ENCODE measurements around the gene YEATS2. TPM values are rescaled to one million over a fixed set of nuclear protein-coding genes. Genes with fewer than 3 reads are reported as not detected.

YEATS2 gene
- total RNA-seq, 1 experiment from 2014 or later: 34.5 TPM

GRCh38 chr3:183837894-183838293, 140.3 kb downstream of the YEATS2 start:
- Mint-ChIP-seq H3K27me3 (ENCODE audit: insufficient read depth, unreplicated experiment) (no peaks in the 10 kb centered on the region), H3K4me1 (ENCODE audit: low read depth, unreplicated experiment) (no peaks in the 10 kb centered on the region), H3K9me3 (ENCODE audit: unreplicated experiment) (no peaks in the 10 kb centered on the region), H3K36me3 (ENCODE audit: insufficient read depth, unreplicated experiment) (peaks cover 44% of the 10 kb centered on the region), H3K27ac (ENCODE audit: unreplicated experiment) (no peak overlapping the region), H3K4me3 (ENCODE audit: unreplicated experiment) (no peak overlapping the region)
- no peaks in the 10 kb centered on the region for H3K9me3 ChIP-seq
- no peak for DNase-seq
- ChIA-PET CTCF (no interaction called here), POLR2A (no interaction called here)
- no peaks in the 10 kb centered on the region for H3K4me1 ChIP-seq
- BruUV-seq (replicated peaks): no TSS peak
- no peak for TF ChIP-seq CTCF (IDR thresholded peaks at IDR 0.05; ENCODE audit: insufficient read depth in 1 of 2, low read depth in 1 of 2, low read length in 1 of 2, severe bottlenecking in 1 of 2, unreplicated experiment in 1 of 2)
- intact Hi-C loops (cut with micrococcal nuclease; ENCODE audit: unreplicated experiment): no loop called here
- no peak overlapping the region for H3K4me3 ChIP-seq (ENCODE audit: low read depth, low read length)
- H3K36me3 ChIP-seq (ENCODE audit: control insufficient read depth, insufficient read depth, low read length): no peaks in the 10 kb centered on the region; the same call in 1 of the 2 replicates
- no peaks in the 10 kb centered on the region for H3K27me3 ChIP-seq (replicated peaks; ENCODE audit: control insufficient read depth, insufficient read depth, low read length)

- H3K36me3 Mint-ChIP-seq (ENCODE audit: insufficient read depth, unreplicated experiment): peaks cover 44% of the 10 kb centered on the region
These were observed 142.2 kb downstream of the YEATS2 start for GRCh38 chr3:183839751-183840150.

GRCh38 chr3:183844606-183845005, 147.0 kb downstream of the YEATS2 start:
- no peak for TF ChIP-seq CTCF (IDR thresholded peaks at IDR 0.05; ENCODE audit: insufficient read depth in 1 of 2, low read depth in 1 of 2, low read length in 1 of 2, severe bottlenecking in 1 of 2, unreplicated experiment in 1 of 2)
- H3K4me3 Mint-ChIP-seq (ENCODE audit: unreplicated experiment): no peak overlapping the region
- H3K9me3 Mint-ChIP-seq (ENCODE audit: unreplicated experiment): no peaks in the 10 kb centered on the region
- H3K27me3 Mint-ChIP-seq (ENCODE audit: insufficient read depth, unreplicated experiment): no peaks in the 10 kb centered on the region
- Histone ChIP-seq H3K4me1 (peaks cover 17% of the 10 kb centered on the region), H3K4me3 (ENCODE audit: low read depth, low read length) (no peak overlapping the region), H3K9me3 (no peaks in the 10 kb centered on the region), H3K36me3 (ENCODE audit: control insufficient read depth, insufficient read depth, low read length) (peaks cover 2% of the 10 kb centered on the region; the same call in 1 of the 2 replicates), H3K27me3 (replicated peaks; ENCODE audit: control insufficient read depth, insufficient read depth, low read length) (no peaks in the 10 kb centered on the region)
- DNase-seq: no peak
- BruUV-seq (replicated peaks): no TSS peak
- ChIA-PET CTCF (no interaction called here), POLR2A (no interaction called here)
- intact Hi-C loops (cut with micrococcal nuclease; ENCODE audit: unreplicated experiment): no loop called here
- no peak overlapping the region for H3K27ac Mint-ChIP-seq (ENCODE audit: unreplicated experiment)
- H3K36me3 Mint-ChIP-seq (ENCODE audit: insufficient read depth, unreplicated experiment): peaks cover 56% of the 10 kb centered on the region
- peaks cover 12% of the 10 kb centered on the region for H3K4me1 Mint-ChIP-seq (ENCODE audit: low read depth, unreplicated experiment)

More at GRCh38 chr3:183839751-183840150, 142.2 kb downstream of the YEATS2 start:
- no TSS peak for BruUV-seq (replicated peaks)
- H3K27ac Mint-ChIP-seq (ENCODE audit: unreplicated experiment): no peak overlapping the region
- TF ChIP-seq CTCF (IDR thresholded peaks at IDR 0.05; ENCODE audit: insufficient read depth in 1 of 2, low read depth in 1 of 2, low read length in 1 of 2, severe bottlenecking in 1 of 2, unreplicated experiment in 1 of 2): no peak
- POLR2A ChIA-PET: no interaction called here
- no peaks in the 10 kb centered on the region for H3K4me1 Mint-ChIP-seq (ENCODE audit: low read depth, unreplicated experiment)
- peaks cover 3% of the 10 kb centered on the region for H3K4me1 ChIP-seq
- H3K27me3 ChIP-seq (replicated peaks; ENCODE audit: control insufficient read depth, insufficient read depth, low read length): no peaks in the 10 kb centered on the region
- H3K27me3 Mint-ChIP-seq (ENCODE audit: insufficient read depth, unreplicated experiment): no peaks in the 10 kb centered on the region
- no peaks in the 10 kb centered on the region for H3K9me3 ChIP-seq
- H3K4me3 ChIP-seq (ENCODE audit: low read depth, low read length): no peak overlapping the region
- CTCF ChIA-PET: no interaction called here
- H3K9me3 Mint-ChIP-seq (ENCODE audit: unreplicated experiment): no peaks in the 10 kb centered on the region
- H3K4me3 Mint-ChIP-seq (ENCODE audit: unreplicated experiment): no peak overlapping the region
- intact Hi-C loops (cut with micrococcal nuclease; ENCODE audit: unreplicated experiment): no loop called here
- no peaks in the 10 kb centered on the region; the same call in 1 of the 2 replicates for H3K36me3 ChIP-seq (ENCODE audit: control insufficient read depth, insufficient read depth, low read length)
- no peak for DNase-seq

Measured in Caco-2 (cell line).